ENCODE data around the gene XAB2. TPM values are rescaled to one million over a fixed set of nuclear protein-coding genes. Genes with fewer than 3 reads are reported as not detected.

XAB2 gene
- total RNA-seq, 1 donor from 2014 or later = 42.3 TPM

DNA sequence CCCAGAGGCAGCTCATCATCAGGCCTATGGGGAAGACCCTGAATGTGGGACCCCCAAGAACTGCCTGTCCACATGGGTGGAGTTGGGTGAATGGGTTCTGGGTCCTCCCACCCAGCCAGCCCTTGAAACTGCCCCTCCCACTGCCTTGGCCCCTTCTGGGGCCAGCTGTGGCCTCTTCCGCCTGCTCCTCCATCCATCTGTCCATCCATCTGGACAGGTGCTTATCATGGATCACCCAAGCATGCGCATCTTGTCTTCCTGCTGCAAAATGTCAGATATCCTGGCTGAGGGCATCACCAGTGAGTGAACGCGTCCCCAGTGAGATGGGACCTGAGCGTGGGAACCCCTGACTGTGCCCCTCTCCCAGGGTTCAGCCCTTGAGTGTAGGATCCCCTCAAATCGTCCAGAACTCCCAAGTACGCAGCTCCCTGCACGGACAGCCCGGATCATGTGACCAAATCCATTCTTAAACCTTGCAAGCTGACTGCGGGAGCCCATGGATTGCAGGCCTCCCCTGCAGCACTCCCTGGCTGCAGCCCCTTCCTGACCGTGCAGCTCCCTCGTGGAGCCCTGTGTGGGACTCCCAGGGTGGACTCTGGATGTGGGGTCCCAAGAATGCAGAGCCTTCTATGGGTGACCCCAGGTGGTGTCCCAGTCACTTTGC is 9.6 kb upstream of the XAB2 start:
- intact Hi-C loops (cut with DNase I) = no loop called here
- peaks cover 5% of the 10 kb centered on the region for H3K27me3 ChIP-seq
- H3K27ac ChIP-seq = no peak overlapping the region
- no peaks in the 10 kb centered on the region for H3K9me3 ChIP-seq
- TF ChIP-seq CTCF (IDR thresholded peaks at IDR 0.05) = no peak
- H3K4me1 ChIP-seq = peaks cover 7% of the 10 kb centered on the region
- no peak for ATAC-seq
- no peak overlapping the region for H3K4me3 ChIP-seq
- DNase-seq = no peak
- no peaks in the 10 kb centered on the region for H3K36me3 ChIP-seq

- intact Hi-C loops (cut with DNase I) = no loop called here
- no peak for TF ChIP-seq CTCF (IDR thresholded peaks at IDR 0.05)
- no peaks in the 10 kb centered on the region for H3K36me3 ChIP-seq
- H3K4me1 ChIP-seq = peaks cover 7% of the 10 kb centered on the region
- peak; percentile 77 for ATAC-seq
- H3K27me3 ChIP-seq = peaks cover 5% of the 10 kb centered on the region
- no peaks in the 10 kb centered on the region for H3K9me3 ChIP-seq
- DNase-seq = peak; percentile 88
- H3K27ac ChIP-seq = peak overlapping the region; percentile 95
- H3K4me3 ChIP-seq = peak overlapping the region; percentile 82
These were observed 8.3 kb upstream of the XAB2 start for GRCh38 chr19:7637374-7638256.

- ATAC-seq = peak; percentile 96
- no peak for TF ChIP-seq CTCF (IDR thresholded peaks at IDR 0.05)
- Histone ChIP-seq H3K27ac (peak within 1 kb of the TSS; percentile 95), H3K27me3 (peaks cover 5% of the 10 kb centered on the region), H3K4me3 (peak within 1 kb of the TSS; percentile 82), H3K9me3 (no peaks in the 10 kb centered on the region), H3K36me3 (peaks cover 6% of the 10 kb centered on the region), H3K4me1 (peaks cover 7% of the 10 kb centered on the region)
- peak; percentile 94 for DNase-seq
- intact Hi-C loops (cut with DNase I) = no loop called here
These were observed 7.5 kb upstream of the XAB2 start, which contains the start of gene STXBP2 for GRCh38 chr19:7636691-7637373. Gene STXBP2 (plus strand): TSS chr19:7637110. CDS start chr19:7637150, 40 bp downstream.

DNA sequence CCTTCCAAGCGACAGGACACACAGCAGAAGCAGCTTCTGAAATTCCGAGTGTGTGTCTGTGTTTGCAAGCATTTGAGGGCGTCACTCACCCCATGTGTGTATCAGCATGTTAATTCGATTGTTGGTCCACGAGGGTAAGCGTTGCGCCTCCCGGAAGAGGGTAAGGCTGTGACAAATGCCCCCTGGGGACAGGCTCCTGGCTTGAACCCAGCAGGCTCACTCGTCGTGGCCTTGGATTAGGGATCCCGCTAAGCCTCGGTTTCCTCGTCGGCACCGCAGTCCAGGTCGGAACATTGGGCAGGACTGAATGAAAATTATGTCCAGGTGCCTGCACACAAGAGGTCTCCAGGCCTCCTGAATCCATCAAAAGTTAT is 7.0 kb upstream of the XAB2 start:
- Histone ChIP-seq H3K36me3 (peaks cover 7% of the 10 kb centered on the region), H3K27ac (peak overlapping the region; percentile 95), H3K4me1 (peaks cover 7% of the 10 kb centered on the region), H3K27me3 (peaks cover 5% of the 10 kb centered on the region), H3K4me3 (peak overlapping the region; percentile 82), H3K9me3 (no peaks in the 10 kb centered on the region)
- TF ChIP-seq CTCF (IDR thresholded peaks at IDR 0.05) = no peak
- DNase-seq (no peak), ATAC-seq (no peak)
- intact Hi-C loops (cut with DNase I) = no loop called here

DNA sequence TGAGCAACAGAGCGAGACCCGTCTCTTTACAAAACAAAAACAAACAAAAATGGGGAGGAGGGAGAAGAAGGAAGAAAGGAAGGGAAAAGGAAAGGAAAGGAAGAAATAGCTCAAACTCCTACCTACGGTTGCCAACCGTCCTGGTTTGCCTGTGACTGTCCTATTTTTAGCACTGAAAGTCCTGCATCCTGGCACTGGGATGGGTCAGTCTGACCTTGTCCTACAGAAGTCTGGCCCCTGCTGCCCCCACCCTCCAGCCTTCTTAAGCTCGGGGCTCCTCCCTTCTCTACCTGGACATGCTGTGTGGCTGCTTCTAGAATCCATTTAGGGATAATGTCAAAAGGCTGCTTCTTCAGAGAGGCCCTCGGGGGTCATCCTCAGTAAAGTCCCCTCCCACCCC is 6.3 kb upstream of the XAB2 start:
- Histone ChIP-seq H3K27me3 (peaks cover 5% of the 10 kb centered on the region), H3K36me3 (peaks cover 7% of the 10 kb centered on the region), H3K4me1 (peaks cover 11% of the 10 kb centered on the region), H3K27ac (no peak overlapping the region), H3K4me3 (no peak overlapping the region), H3K9me3 (no peaks in the 10 kb centered on the region)
- intact Hi-C loops (cut with DNase I) = no loop called here
- DNase-seq (no peak), ATAC-seq (no peak)
- TF ChIP-seq CTCF (IDR thresholded peaks at IDR 0.05) = no peak

Data from upper lobe of right lung (tissue), 1 donor.